OCI-LY1 (cell line): ENCODE data around the gene PSME1.

ENCODE experiments used
- H2AFZ ChIP-seq: fragments of 200-600 bp; sonication (generic), shearing (Covaris generic); 2 replicates; pipeline ENCODE4 v1.6.0; 2014; ENCODE audit warnings: antibody characterized with exemption, mild to moderate bottlenecking, low read length
- H3F3A ChIP-seq: fragments of 200-600 bp; sonication (generic), shearing (Covaris generic); 2 replicates; pipeline ENCODE4 v1.6.0; 2014; ENCODE audit warnings: mild to moderate bottlenecking, antibody characterized with exemption, low read length, moderate library complexity; ENCODE audit not compliant: insufficient read depth
- H3K27ac ChIP-seq: fragments of 200-600 bp; sonication (generic); 2 replicates; pipeline ENCODE4 v1.5.1; 2014; ENCODE audit warnings: low read length, mixed run types, mild to moderate bottlenecking, low read depth; ENCODE audit not compliant: poor library complexity, severe bottlenecking
- H3K27me3 ChIP-seq: fragments of 200-600 bp; sonication (generic); 2 replicates; pipeline ENCODE4 v1.6.0; 2014; ENCODE audit warnings: antibody characterized with exemption, mild to moderate bottlenecking, low read length, moderate library complexity; ENCODE audit not compliant: insufficient read depth
- H3K36me3 ChIP-seq: fragments of 200-600 bp; sonication (generic); 2 replicates; pipeline ENCODE4 v1.6.1; 2014; ENCODE audit warnings: mild to moderate bottlenecking, antibody characterized with exemption, low read length, moderate library complexity, mixed read lengths; ENCODE audit not compliant: insufficient read depth
- H3K4me1 ChIP-seq: fragments of 200-600 bp; sonication (generic); 2 replicates; pipeline ENCODE4 v1.5.1; 2014; ENCODE audit warnings: mild to moderate bottlenecking, low read length, moderate library complexity; ENCODE audit not compliant: insufficient read depth, severe bottlenecking
- H3K4me2 ChIP-seq: fragments of 200-600 bp; sonication (generic), shearing (Covaris generic); 2 replicates; pipeline ENCODE4 v1.6.1; 2014; ENCODE audit warnings: low read length
- H3K4me3 ChIP-seq: fragments of 200-600 bp; sonication (generic); 2 replicates; pipeline ENCODE4 v1.5.1; 2014; ENCODE audit warnings: low read length, low read depth, mild to moderate bottlenecking, mixed read lengths; ENCODE audit not compliant: poor library complexity, severe bottlenecking
- H3K79me2 ChIP-seq: fragments of 200-600 bp; shearing (Covaris generic); 2 replicates; pipeline ENCODE4 v1.6.1; 2016; ENCODE audit warnings: mixed run types, low read length, mixed read lengths; ENCODE audit not compliant: insufficient read depth
- H3K9ac ChIP-seq: fragments of 200-600 bp; sonication (generic), shearing (Covaris generic); 2 replicates; pipeline ENCODE4 v1.6.1; 2014; ENCODE audit warnings: mild to moderate bottlenecking, low read length, mixed read lengths
- H3K9me2 ChIP-seq: fragments of 200-600 bp; sonication (generic), shearing (Covaris generic); 2 replicates; pipeline ENCODE4 v1.6.1; 2014; ENCODE audit warnings: low read depth, mild to moderate bottlenecking, low read length, mixed read lengths
- H3K9me3 ChIP-seq: fragments of 200-600 bp; shearing (Covaris generic); 2 replicates; pipeline ENCODE4 v1.6.1; 2014; ENCODE audit warnings: low read length, mixed read lengths
- H4K20me1 ChIP-seq: fragments of 200-600 bp; sonication (generic), shearing (Covaris generic); 2 replicates; pipeline ENCODE4 v1.6.0; 2016; ENCODE audit warnings: mild to moderate bottlenecking, low read length; ENCODE audit not compliant: insufficient read depth
- EZH2 ChIP-seq: fragments of 200-600 bp; sonication (generic), shearing (Covaris generic); IDR thresholded peaks from 2 replicates; pipeline ENCODE4 v1.8.0; 2017; ENCODE audit warnings: borderline replicate concordance, mixed run types, mild to moderate bottlenecking, antibody characterized with exemption, low read length, moderate library complexity, mixed read lengths
- TF ChIP-seq, protein P1 (sequence below): fragments of 200-600 bp; sonication (generic), shearing (Covaris generic); IDR thresholded peaks from 2 replicates; pipeline ENCODE4 v1.5.1; 2017; ENCODE audit warnings: mild to moderate bottlenecking, antibody characterized with exemption, low read length, moderate library complexity, mixed read lengths

Gene PSME1

DNA sequence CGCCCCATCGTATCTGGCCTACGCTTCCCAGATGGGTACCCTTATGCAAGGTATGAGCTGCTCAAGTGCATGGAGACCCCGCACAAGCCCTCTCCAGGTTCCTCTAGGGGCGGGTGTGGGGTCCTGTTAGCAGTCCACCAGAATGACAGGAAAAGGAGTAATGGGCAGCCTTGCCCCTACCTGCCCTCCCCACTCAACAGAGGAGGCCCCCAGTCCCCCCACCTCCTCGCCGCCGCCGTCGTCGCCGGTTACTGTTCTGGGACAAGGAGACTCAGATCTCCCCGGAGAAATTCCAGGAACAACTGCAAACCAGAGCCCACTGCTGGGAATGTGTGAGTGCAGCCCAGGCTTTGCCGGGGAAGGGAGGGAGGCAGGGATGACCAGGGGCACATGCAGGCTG lies 41.9 kb downstream of the PSME1 start:
- H3F3A ChIP-seq, result no peaks in the 10 kb centered on the region
- TF ChIP-seq, protein P1, sequence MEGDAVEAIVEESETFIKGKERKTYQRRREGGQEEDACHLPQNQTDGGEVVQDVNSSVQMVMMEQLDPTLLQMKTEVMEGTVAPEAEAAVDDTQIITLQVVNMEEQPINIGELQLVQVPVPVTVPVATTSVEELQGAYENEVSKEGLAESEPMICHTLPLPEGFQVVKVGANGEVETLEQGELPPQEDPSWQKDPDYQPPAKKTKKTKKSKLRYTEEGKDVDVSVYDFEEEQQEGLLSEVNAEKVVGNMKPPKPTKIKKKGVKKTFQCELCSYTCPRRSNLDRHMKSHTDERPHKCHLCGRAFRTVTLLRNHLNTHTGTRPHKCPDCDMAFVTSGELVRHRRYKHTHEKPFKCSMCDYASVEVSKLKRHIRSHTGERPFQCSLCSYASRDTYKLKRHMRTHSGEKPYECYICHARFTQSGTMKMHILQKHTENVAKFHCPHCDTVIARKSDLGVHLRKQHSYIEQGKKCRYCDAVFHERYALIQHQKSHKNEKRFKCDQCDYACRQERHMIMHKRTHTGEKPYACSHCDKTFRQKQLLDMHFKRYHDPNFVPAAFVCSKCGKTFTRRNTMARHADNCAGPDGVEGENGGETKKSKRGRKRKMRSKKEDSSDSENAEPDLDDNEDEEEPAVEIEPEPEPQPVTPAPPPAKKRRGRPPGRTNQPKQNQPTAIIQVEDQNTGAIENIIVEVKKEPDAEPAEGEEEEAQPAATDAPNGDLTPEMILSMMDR, result no peak
- no peak for TF ChIP-seq EZH2
- no peak overlapping the region for H3K27ac ChIP-seq
- H4K20me1 ChIP-seq, result no peaks in the 10 kb centered on the region
- no peaks in the 10 kb centered on the region for H3K79me2 ChIP-seq
- no peak overlapping the region for H3K4me2 ChIP-seq
- no peaks in the 10 kb centered on the region for H3K9me2 ChIP-seq
- no peak overlapping the region for H2AFZ ChIP-seq
- no peak overlapping the region for H3K4me3 ChIP-seq
- no peaks in the 10 kb centered on the region for H3K27me3 ChIP-seq
- peaks cover 57% of the 10 kb centered on the region for H3K36me3 ChIP-seq
- no peaks in the 10 kb centered on the region for H3K4me1 ChIP-seq
- H3K9me3 ChIP-seq, result no peaks in the 10 kb centered on the region
- no peak overlapping the region for H3K9ac ChIP-seq

DNA sequence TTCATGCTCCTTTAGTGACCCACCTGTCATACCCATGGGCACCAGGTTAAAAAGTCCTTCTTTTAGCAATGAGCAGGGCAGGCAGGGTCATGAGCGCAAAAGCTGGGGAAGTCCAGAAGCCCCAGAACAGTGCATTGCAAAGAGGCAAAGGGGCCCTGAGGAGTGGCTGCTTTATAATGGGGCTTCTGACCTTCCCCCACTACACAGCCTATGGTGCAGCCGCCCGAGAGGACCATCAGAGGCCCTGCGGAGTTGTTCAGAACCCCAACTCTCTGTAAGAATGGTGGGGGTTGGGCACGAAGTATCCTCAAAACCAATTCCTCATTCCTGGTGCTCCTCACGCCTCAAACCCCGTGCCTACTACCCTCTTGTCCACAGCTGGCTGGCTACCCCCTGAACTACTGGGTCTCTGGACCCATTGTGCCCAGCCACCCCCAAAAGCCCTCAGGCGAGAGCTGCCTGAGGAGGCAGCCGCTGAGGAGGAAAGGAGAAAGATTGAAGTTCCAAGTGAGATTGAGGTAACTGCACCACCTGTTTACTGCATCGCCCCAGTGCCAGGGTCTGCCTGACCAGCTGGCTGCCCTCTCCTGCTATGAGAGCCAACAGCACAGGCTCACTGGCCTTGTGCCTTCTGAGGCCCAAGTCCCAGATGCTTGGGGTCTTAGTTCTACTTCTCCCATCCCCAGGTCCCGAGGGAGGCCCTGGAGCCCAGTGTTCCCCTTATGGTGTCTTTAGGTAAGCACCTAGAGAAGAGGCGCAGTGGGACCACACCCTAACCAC lies 42.6 kb downstream of the PSME1 start:
- H3K9ac ChIP-seq, result no peak overlapping the region
- H3K4me2 ChIP-seq, result no peak overlapping the region
- H3K36me3 ChIP-seq, result peaks cover 64% of the 10 kb centered on the region

GRCh38 chr14:24179294-24179960 lies 43.4 kb downstream of the PSME1 start:
- Histone ChIP-seq H3K4me1 (no peaks in the 10 kb centered on the region), H3K27ac (no peak overlapping the region), H3K9me2 (no peaks in the 10 kb centered on the region), H3K27me3 (no peaks in the 10 kb centered on the region), H3K9ac (no peak overlapping the region), H4K20me1 (no peaks in the 10 kb centered on the region), H3K9me3 (no peaks in the 10 kb centered on the region), H3K4me2 (no peak overlapping the region), H2AFZ (no peak overlapping the region), H3K36me3 (peaks cover 70% of the 10 kb centered on the region), H3F3A (no peaks in the 10 kb centered on the region), H3K79me2 (no peaks in the 10 kb centered on the region), H3K4me3 (no peak overlapping the region)
- TF ChIP-seq, protein P1, result no peak
- TF ChIP-seq EZH2, result no peak

More for the DNA sequence above, 42.6 kb downstream of the PSME1 start:
- Histone ChIP-seq H3K79me2 (no peaks in the 10 kb centered on the region), H3K27me3 (no peaks in the 10 kb centered on the region), H3F3A (no peaks in the 10 kb centered on the region), H3K9me2 (no peaks in the 10 kb centered on the region), H2AFZ (no peak overlapping the region), H4K20me1 (no peaks in the 10 kb centered on the region), H3K4me3 (no peak overlapping the region), H3K4me1 (no peaks in the 10 kb centered on the region), H3K9me3 (no peaks in the 10 kb centered on the region), H3K27ac (no peak overlapping the region)
- no peak for TF ChIP-seq EZH2
- TF ChIP-seq, protein P1, result no peak
